GM12878 (cell line): ENCODE measurements around the gene BPIFB4. TPM values are rescaled to one million over a fixed set of nuclear protein-coding genes. Genes with fewer than 3 reads are reported as not detected.

Experiments
- ATAC-seq: fragments of 200-7000 bp; cut with Tn5 transposase; 3 replicates; pipeline ENCODE4 v1.9.1; 2020; ENCODE audit warnings: mild to moderate bottlenecking, moderate library complexity
- BruUV-seq: library from RNA; stranded (reverse); fragments of 400-500 nt; replicated peaks from 2 replicates; lab custom pipeline; 2021; lab: Mats Ljungman, UMichigan
- CTCF ChIA-PET: fragments of 300-600 bp; sonication (Branson Sonifier 250); formaldehyde crosslinking; extraction: SDS; loops from one replicate; lab custom pipeline; 2021; ENCODE audit warnings: inconsistent platforms; lab: Yijun Ruan, JAX
- POLR2A ChIA-PET: fragments of 350-600 bp; formaldehyde crosslinking; extraction: SDS; loops from one replicate; lab custom pipeline; 2021; ENCODE audit warnings: inconsistent platforms; lab: Charles Lee
- RAD21 ChIA-PET: fragments of 300-600 bp; sonication (Branson Sonifier 250); formaldehyde crosslinking; loops from one replicate; lab custom pipeline; 2023; ENCODE audit warnings: antibody characterized with exemption; ENCODE audit not compliant: unreplicated experiment; lab: Charles Lee
- SMC1A ChIA-PET: fragments of 300-600 bp; sonication (Branson Sonifier 250); formaldehyde crosslinking; loops from one replicate; lab custom pipeline; 2023; ENCODE audit not compliant: unreplicated experiment, uncharacterized antibody; lab: Charles Lee
- DNase-seq: peaks from one replicate; pipeline ENCODE4 v3.0.0-alpha.2; 2011; ENCODE audit warnings: low read depth, low spot score
- FAIRE-seq: peaks from 3 replicates; lab custom pipeline; 2011; peaks lifted over from hg19 to GRCh38; lab: Jason Lieb, UNC
- H2AFZ ChIP-seq: 2 replicates; pipeline ENCODE4 v1.6.0; 2011; ENCODE audit warnings: low read depth, low read length, control low read depth; ENCODE audit not compliant: control insufficient read depth
- H3K27ac ChIP-seq: 2 replicates; pipeline ENCODE4 v1.5.1; 2011; ENCODE audit warnings: control low read depth; ENCODE audit not compliant: control insufficient read depth, insufficient read depth
- H3K27me3 ChIP-seq, 2 experiments: replicated peaks in 1 of 2; 2 replicates each; pipeline versions ENCODE4 v1.6.0 to v1.6.1; 2011; ENCODE audit warnings: low read length in 1 of 2; ENCODE audit not compliant: control insufficient read depth in 2 of 2, insufficient read depth in 2 of 2
- H3K36me3 ChIP-seq, 2 experiments: 2 replicates each; pipeline ENCODE4 v1.5.1; 2011; ENCODE audit warnings: low read length in 1 of 2; ENCODE audit not compliant: control insufficient read depth in 2 of 2, insufficient read depth in 2 of 2
- H3K4me1 ChIP-seq: 2 replicates; pipeline ENCODE4 v1.6.1; 2011; ENCODE audit warnings: mild to moderate bottlenecking, low read length, moderate library complexity, mixed read lengths; ENCODE audit not compliant: control insufficient read depth, insufficient read depth
- H3K4me2 ChIP-seq: 2 replicates; pipeline ENCODE4 v1.6.0; 2011; ENCODE audit warnings: control low read depth; ENCODE audit not compliant: control insufficient read depth, insufficient read depth
- H3K4me3 ChIP-seq: fragments of 200-600 bp; sonication (generic); 2 replicates; pipeline ENCODE4 v1.5.1; 2016
- H3K79me2 ChIP-seq: 2 replicates; pipeline ENCODE4 v1.6.0; 2011; ENCODE audit warnings: low read length; ENCODE audit not compliant: control insufficient read depth, insufficient read depth
- H3K9ac ChIP-seq: 2 replicates; pipeline ENCODE4 v1.8.0; 2011; ENCODE audit warnings: low read length, control low read depth, mixed read lengths; ENCODE audit not compliant: control insufficient read depth, insufficient read depth
- H3K9me3 ChIP-seq: replicated peaks from 3 replicates; pipeline ENCODE4 v1.5.1; 2011; ENCODE audit warnings: mild to moderate bottlenecking, low read length; ENCODE audit not compliant: control insufficient read depth, insufficient read depth
- H4K20me1 ChIP-seq: 2 replicates; pipeline ENCODE4 v1.6.0; 2011; ENCODE audit not compliant: control insufficient read depth, insufficient read depth
- ATF2 ChIP-seq: IDR thresholded peaks from 2 replicates; pipeline ENCODE4 v1.6.1; 2012; ENCODE audit warnings: low read length, inconsistent platforms
- EGR1 ChIP-seq, 2 experiments: IDR thresholded peaks; 1 replicate in 1 of 2; 2 replicates in 1 of 2; pipeline ENCODE4 v1.6.1; 2011 to 2012; ENCODE audit warnings: low read depth in 2 of 2, low read length in 2 of 2, borderline replicate concordance in 1 of 2, mild to moderate bottlenecking in 1 of 2, moderate library complexity in 1 of 2
- EZH2 ChIP-seq: IDR thresholded peaks from 2 replicates; pipeline ENCODE4 v1.6.1; 2012; ENCODE audit warnings: low read depth, mild to moderate bottlenecking, control low read depth, inconsistent platforms, low read length, borderline replicate concordance; ENCODE audit not compliant: control insufficient read depth
- FOXM1 ChIP-seq: IDR thresholded peaks from 2 replicates; pipeline ENCODE4 v1.6.1; 2012; ENCODE audit warnings: low read depth, mild to moderate bottlenecking, inconsistent platforms, low read length, moderate library complexity
- JUND ChIP-seq: IDR thresholded peaks from 2 replicates; pipeline ENCODE4 v1.6.1; 2012; ENCODE audit warnings: low read depth, mild to moderate bottlenecking, low read length, improper control_type of control experiment, moderate library complexity
- MEF2A ChIP-seq: IDR thresholded peaks from 2 replicates; pipeline ENCODE4 v1.6.1; 2011; ENCODE audit warnings: low read depth, mild to moderate bottlenecking, low read length, moderate library complexity; ENCODE audit not compliant: insufficient read depth
- NR2C1 ChIP-seq: fragments of 450-650 bp; IDR thresholded peaks from 2 replicates; pipeline ENCODE4 v1.6.1; 2017; ENCODE audit warnings: antibody characterized with exemption, mild to moderate bottlenecking, moderate library complexity
- USF1 ChIP-seq: IDR thresholded peaks from 2 replicates; pipeline ENCODE4 v1.6.1; 2011; ENCODE audit warnings: borderline replicate concordance, low read depth, mild to moderate bottlenecking, moderate library complexity, mixed read lengths, low read length; ENCODE audit not compliant: insufficient read depth; ENCODE audit errors: extremely low read length
- WGBS: methylation state at CpG from one replicate; pipeline ENCODE4 v1.1.6; 2016; ENCODE audit warnings: low lambda C conversion rate; ENCODE audit not compliant: insufficient replicate concordance, insufficient coverage; ENCODE audit errors: missing lambda C conversion rate; 5-methylcytosine and 5-hydroxymethylcytosine counted together
- in situ Hi-C: fragments of 300-500 bp; cut with MboI; formaldehyde crosslinking; loops from 9 replicates; pipeline ENCODE4 v1.14.3; 2018; ENCODE audit warnings: mixed read lengths
- intact Hi-C: fragments of 100-400 bp; cut with micrococcal nuclease; formaldehyde crosslinking; loops from one replicate; pipeline ENCODE4 v1.14.2; 2022; ENCODE audit not compliant: unreplicated experiment
- polyA plus RNA-seq, 11 experiments: library from polyadenylated mRNA; depleted of rRNA in 4 of 11; unstranded in 6 of 11; stranded (reverse) in 5 of 11; fragments of >200 nt; fragmentation: Nextera tagmentation in 4 of 11; fragmentation: Illumina TruSeq in 1 of 11; extraction: Ambion mirVana in 4 of 11; extraction: Trizol in 1 of 11; gene quantifications; 1 replicate in 1 of 11; 2 replicates in 10 of 11; pipeline versions ENCODE4 v1.2.1 to v1.2.3, GENCODE V29; 2011 to 2016; ENCODE audit warnings: inconsistent platforms in 2 of 11, missing spikeins in 2 of 11, low read depth in 1 of 11
- total RNA-seq, 4 experiments: library from RNA; depleted of rRNA in 3 of 4; stranded (reverse); fragments of >200 nt in 3 of 4; fragmentation: Illumina TruSeq in 1 of 4; extraction: Trizol in 1 of 4; gene quantifications; 2 replicates each; pipeline versions ENCODE4 v1.2.1 to v1.2.3, GENCODE V29; 2013 to 2021
- TF ChIP-seq, protein P1 (sequence below): fragments of 450-650 bp; formaldehyde crosslinking; IDR thresholded peaks from 2 replicates; pipeline ENCODE4 v1.4.0; 2020; ENCODE audit warnings: mild to moderate bottlenecking, moderate library complexity
- TF ChIP-seq, protein P2 (sequence below): fragments of 450-650 bp; IDR thresholded peaks from 2 replicates; pipeline ENCODE4 v1.6.1; 2016; ENCODE audit warnings: mild to moderate bottlenecking, moderate library complexity, borderline replicate concordance

The BPIFB4 gene
- total and polyA plus RNA-seq, 10 of the 15 experiments (the other 5 are each of a cell fraction or from before 2014, with no cell fraction given) = 0.12 TPM; not detected in 9

DNA sequence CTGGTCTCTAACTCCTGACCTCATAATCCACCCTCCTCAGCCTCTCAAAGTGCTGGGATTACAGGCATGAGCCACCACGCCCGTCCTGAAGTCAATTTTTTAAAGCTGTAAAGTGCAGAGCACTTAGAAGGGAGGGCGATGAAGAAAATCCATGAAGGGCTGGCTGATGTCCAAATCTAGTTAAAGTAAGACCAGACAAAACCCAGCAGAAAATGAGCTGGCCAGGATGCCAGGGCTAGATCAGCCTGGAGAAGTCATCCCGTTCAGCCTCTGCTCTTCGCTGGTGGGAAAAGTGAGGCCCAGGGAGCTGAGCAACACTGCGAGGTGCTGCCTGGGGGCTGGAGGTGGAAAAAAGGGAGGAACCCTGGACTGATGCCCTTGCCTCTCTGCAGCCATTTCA lies 3.1 kb downstream of the BPIFB4 start (continued):
- TF ChIP-seq ATF2 = no peak
- TF ChIP-seq NR2C1 = no peak
- TF ChIP-seq, protein P1, sequence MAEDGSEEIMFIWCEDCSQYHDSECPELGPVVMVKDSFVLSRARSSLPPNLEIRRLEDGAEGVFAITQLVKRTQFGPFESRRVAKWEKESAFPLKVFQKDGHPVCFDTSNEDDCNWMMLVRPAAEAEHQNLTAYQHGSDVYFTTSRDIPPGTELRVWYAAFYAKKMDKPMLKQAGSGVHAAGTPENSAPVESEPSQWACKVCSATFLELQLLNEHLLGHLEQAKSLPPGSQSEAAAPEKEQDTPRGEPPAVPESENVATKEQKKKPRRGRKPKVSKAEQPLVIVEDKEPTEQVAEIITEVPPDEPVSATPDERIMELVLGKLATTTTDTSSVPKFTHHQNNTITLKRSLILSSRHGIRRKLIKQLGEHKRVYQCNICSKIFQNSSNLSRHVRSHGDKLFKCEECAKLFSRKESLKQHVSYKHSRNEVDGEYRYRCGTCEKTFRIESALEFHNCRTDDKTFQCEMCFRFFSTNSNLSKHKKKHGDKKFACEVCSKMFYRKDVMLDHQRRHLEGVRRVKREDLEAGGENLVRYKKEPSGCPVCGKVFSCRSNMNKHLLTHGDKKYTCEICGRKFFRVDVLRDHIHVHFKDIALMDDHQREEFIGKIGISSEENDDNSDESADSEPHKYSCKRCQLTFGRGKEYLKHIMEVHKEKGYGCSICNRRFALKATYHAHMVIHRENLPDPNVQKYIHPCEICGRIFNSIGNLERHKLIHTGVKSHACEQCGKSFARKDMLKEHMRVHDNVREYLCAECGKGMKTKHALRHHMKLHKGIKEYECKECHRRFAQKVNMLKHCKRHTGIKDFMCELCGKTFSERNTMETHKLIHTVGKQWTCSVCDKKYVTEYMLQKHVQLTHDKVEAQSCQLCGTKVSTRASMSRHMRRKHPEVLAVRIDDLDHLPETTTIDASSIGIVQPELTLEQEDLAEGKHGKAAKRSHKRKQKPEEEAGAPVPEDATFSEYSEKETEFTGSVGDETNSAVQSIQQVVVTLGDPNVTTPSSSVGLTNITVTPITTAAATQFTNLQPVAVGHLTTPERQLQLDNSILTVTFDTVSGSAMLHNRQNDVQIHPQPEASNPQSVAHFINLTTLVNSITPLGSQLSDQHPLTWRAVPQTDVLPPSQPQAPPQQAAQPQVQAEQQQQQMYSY (CRISPR knock-in tag) = no peak

DNA sequence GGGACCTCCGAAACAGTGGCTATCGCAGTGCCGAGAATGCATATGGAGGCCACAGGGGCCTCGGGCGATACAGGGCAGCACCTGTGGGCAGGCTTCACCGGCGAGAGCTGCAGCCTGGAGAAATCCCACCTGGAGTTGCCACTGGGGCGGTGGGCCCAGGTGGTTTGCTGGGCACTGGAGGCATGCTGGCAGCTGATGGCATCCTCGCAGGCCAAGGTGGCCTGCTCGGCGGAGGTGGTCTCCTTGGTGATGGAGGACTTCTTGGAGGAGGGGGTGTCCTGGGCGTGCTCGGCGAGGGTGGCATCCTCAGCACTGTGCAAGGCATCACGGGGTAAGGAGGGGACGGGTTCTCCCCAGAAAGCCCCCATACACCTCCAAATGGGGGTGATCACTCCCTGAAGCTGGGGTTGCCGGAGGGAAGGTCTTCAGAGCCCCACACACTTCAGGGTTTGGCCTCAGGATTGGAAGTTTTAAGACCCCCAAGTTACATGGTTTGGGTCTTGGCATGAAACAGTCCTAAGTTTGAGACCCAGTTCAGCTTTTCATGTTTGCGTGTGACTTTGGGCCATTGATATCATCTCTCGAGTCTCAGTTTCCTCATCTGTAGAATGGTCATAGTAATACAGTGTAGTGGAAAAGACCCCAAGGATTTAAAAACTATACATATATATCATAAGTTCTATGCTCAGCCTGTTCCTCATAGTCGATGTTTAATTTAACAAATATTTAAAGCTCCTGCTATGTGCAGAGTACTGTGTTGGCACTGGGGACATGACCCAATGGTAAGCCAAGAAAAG lies 4.3 kb downstream of the BPIFB4 start:
- ATAC-seq = no peak
- FAIRE-seq = no peak
- intact Hi-C loops (no loop called here), in situ Hi-C loops (no loop called here)
- H3K4me2 ChIP-seq = no peak overlapping the region
- RAD21 ChIA-PET = no interaction called here
- POLR2A ChIA-PET = no interaction called here
- peaks cover 0 to 3% of the 10 kb centered on the region in 2 experiments; a peak in 2 of 4 replicates for H3K27me3 ChIP-seq
- no peak overlapping the region for H2AFZ ChIP-seq
- DNase-seq = no peak
- no peak overlapping the region for H3K4me3 ChIP-seq
- CTCF ChIA-PET = no interaction called here
- no TSS peak for BruUV-seq
- H4K20me1 ChIP-seq = no peaks in the 10 kb centered on the region
- H3K79me2 ChIP-seq = no peaks in the 10 kb centered on the region
- H3K36me3 ChIP-seq = no peaks in the 10 kb centered on the region
- H3K9ac ChIP-seq = no peak overlapping the region
- no peaks in the 10 kb centered on the region for H3K4me1 ChIP-seq
- H3K27ac ChIP-seq = no peak overlapping the region
- H3K9me3 ChIP-seq = no peaks in the 10 kb centered on the region
- SMC1A ChIA-PET = no interaction called here
- 52% methylated on average over 20 of the region's 20 CpGs for WGBS
- no peak for TF ChIP-seq JUND
- TF ChIP-seq, protein P2, sequence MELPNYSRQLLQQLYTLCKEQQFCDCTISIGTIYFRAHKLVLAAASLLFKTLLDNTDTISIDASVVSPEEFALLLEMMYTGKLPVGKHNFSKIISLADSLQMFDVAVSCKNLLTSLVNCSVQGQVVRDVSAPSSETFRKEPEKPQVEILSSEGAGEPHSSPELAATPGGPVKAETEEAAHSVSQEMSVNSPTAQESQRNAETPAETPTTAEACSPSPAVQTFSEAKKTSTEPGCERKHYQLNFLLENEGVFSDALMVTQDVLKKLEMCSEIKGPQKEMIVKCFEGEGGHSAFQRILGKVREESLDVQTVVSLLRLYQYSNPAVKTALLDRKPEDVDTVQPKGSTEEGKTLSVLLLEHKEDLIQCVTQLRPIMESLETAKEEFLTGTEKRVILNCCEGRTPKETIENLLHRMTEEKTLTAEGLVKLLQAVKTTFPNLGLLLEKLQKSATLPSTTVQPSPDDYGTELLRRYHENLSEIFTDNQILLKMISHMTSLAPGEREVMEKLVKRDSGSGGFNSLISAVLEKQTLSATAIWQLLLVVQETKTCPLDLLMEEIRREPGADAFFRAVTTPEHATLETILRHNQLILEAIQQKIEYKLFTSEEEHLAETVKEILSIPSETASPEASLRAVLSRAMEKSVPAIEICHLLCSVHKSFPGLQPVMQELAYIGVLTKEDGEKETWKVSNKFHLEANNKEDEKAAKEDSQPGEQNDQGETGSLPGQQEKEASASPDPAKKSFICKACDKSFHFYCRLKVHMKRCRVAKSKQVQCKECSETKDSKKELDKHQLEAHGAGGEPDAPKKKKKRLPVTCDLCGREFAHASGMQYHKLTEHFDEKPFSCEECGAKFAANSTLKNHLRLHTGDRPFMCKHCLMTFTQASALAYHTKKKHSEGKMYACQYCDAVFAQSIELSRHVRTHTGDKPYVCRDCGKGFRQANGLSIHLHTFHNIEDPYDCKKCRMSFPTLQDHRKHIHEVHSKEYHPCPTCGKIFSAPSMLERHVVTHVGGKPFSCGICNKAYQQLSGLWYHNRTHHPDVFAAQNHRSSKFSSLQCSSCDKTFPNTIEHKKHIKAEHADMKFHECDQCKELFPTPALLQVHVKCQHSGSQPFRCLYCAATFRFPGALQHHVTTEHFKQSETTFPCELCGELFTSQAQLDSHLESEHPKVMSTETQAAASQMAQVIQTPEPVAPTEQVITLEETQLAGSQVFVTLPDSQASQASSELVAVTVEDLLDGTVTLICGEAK = no peak
- TF ChIP-seq EZH2 = no peak
- TF ChIP-seq FOXM1 = no peak
- no peak for TF ChIP-seq MEF2A
- TF ChIP-seq EGR1 (IDR thresholded peaks at IDR 0.05; ENCODE audit: borderline replicate concordance in 1 of 2, low read depth in 2 of 2, low read length in 2 of 2) = no peak
- TF ChIP-seq USF1 = no peak
